HEK293 (cell line): Measurements from ENCODE around the gene HOXB4.
A peak's percentile ranks its signal among the peaks of the same experiment; 100 is the strongest.

Experiments used
- CTCF ChIA-PET: fragments of 350-600 bp; formaldehyde crosslinking; extraction: SDS; loops from one replicate; lab custom pipeline; 2021; ENCODE audit warnings: antibody characterized with exemption; lab: Yijun Ruan, JAX
- POLR2A ChIA-PET: fragments of 300-600 bp; formaldehyde crosslinking; extraction: SDS; loops from one replicate; lab custom pipeline; 2020; ENCODE audit warnings: antibody characterized with exemption, inconsistent platforms; lab: Yijun Ruan, JAX
- H3K27ac ChIP-seq: fragments of 200-500 bp; sonication (Bioruptor generic); 2 replicates; pipeline ENCODE4 v1.5.1; 2014; ENCODE audit warnings: low read depth, low read length, control low read depth, inconsistent platforms; ENCODE audit errors: extremely low read depth
- H3K36me3 ChIP-seq, 2 experiments: fragments of 200-500 bp in 1 of 2; sonication (Bioruptor generic) in 1 of 2; 1 replicate in 1 of 2; 2 replicates in 1 of 2; pipeline ENCODE4 v1.5.1; 2014 to 2017; ENCODE audit warnings: inconsistent platforms in 2 of 2, low read length in 2 of 2; ENCODE audit not compliant: control insufficient read depth in 2 of 2, insufficient read depth in 1 of 2
- H3K4me1 ChIP-seq: fragments of 200-500 bp; sonication (Bioruptor generic); 2 replicates; pipeline ENCODE4 v1.5.1; 2014; ENCODE audit warnings: mild to moderate bottlenecking, low read length, inconsistent platforms; ENCODE audit not compliant: control insufficient read depth, insufficient read depth
- H3K4me3 ChIP-seq: 2 replicates; pipeline ENCODE4 v1.5.1; 2011; ENCODE audit warnings: low read depth, mild to moderate bottlenecking, control low read depth, low read length, moderate library complexity
- H3K9me3 ChIP-seq: fragments of 200-500 bp; sonication (Bioruptor generic); 2 replicates; pipeline ENCODE4 v1.5.1; 2014; ENCODE audit warnings: low read depth, low read length, inconsistent platforms; ENCODE audit not compliant: control insufficient read depth, insufficient read depth
- GLI4 ChIP-seq: fragments of 450-650 bp; formaldehyde crosslinking; IDR thresholded peaks from 2 replicates; pipeline ENCODE4 v1.5.1; 2016; ENCODE audit warnings: missing biosample characterization, missing genetic modification characterization
- KLF16 ChIP-seq: fragments of 450-650 bp; formaldehyde crosslinking; IDR thresholded peaks from 2 replicates; pipeline ENCODE4 v1.5.1; 2017; ENCODE audit warnings: missing biosample characterization, missing genetic modification characterization
- OSR2 ChIP-seq: fragments of 450-650 bp; formaldehyde crosslinking; IDR thresholded peaks from 2 replicates; pipeline ENCODE4 v1.5.1; 2016; ENCODE audit warnings: missing biosample characterization, missing genetic modification characterization
- PRDM1 ChIP-seq: fragments of 450-650 bp; formaldehyde crosslinking; IDR thresholded peaks from 2 replicates; pipeline ENCODE4; 2016; ENCODE audit warnings: missing biosample characterization, missing genetic modification characterization
- PRDM4 ChIP-seq: fragments of 450-650 bp; formaldehyde crosslinking; IDR thresholded peaks from 2 replicates; pipeline ENCODE4 v1.5.1; 2017; ENCODE audit warnings: missing biosample characterization, missing genetic modification characterization
- PRDM6 ChIP-seq: fragments of 450-650 bp; formaldehyde crosslinking; IDR thresholded peaks from 2 replicates; pipeline ENCODE4 v1.5.1; 2017; ENCODE audit warnings: missing biosample characterization, missing genetic modification characterization
- ZBTB17 ChIP-seq: fragments of 450-650 bp; formaldehyde crosslinking; IDR thresholded peaks from 2 replicates; pipeline ENCODE4 v1.5.1; 2016; ENCODE audit warnings: missing biosample characterization, missing genetic modification characterization
- ZFHX2 ChIP-seq: fragments of 450-650 bp; formaldehyde crosslinking; conservative IDR thresholded peaks from 2 replicates; pipeline ENCODE4 v1.5.1; 2016; ENCODE audit warnings: missing biosample characterization, missing genetic modification characterization
- ZNF155 ChIP-seq: fragments of 450-650 bp; formaldehyde crosslinking; IDR thresholded peaks from 2 replicates; pipeline ENCODE4 v1.5.1; 2016; ENCODE audit warnings: missing biosample characterization, missing genetic modification characterization
- ZSCAN5A ChIP-seq: fragments of 450-650 bp; formaldehyde crosslinking; IDR thresholded peaks from 2 replicates; pipeline ENCODE4 v1.5.1; 2016; ENCODE audit warnings: missing biosample characterization, missing genetic modification characterization
- TF ChIP-seq, protein P1 (sequence below): fragments of 450-650 bp; formaldehyde crosslinking; IDR thresholded peaks from 2 replicates; pipeline ENCODE4 v1.5.1; 2017; ENCODE audit warnings: missing biosample characterization, missing genetic modification characterization
- TF ChIP-seq, protein P2 (sequence below): fragments of 450-650 bp; formaldehyde crosslinking; IDR thresholded peaks from 2 replicates; pipeline ENCODE4 v1.5.1; 2016; ENCODE audit warnings: missing biosample characterization, missing genetic modification characterization
- TF ChIP-seq, protein P3 (sequence below): fragments of 450-650 bp; formaldehyde crosslinking; IDR thresholded peaks from 2 replicates; pipeline ENCODE4 v1.5.1; 2016; ENCODE audit warnings: missing biosample characterization, missing genetic modification characterization
- TF ChIP-seq, protein P4 (sequence below): fragments of 450-650 bp; IDR thresholded peaks from 2 replicates; pipeline ENCODE4 v1.5.1; 2018; ENCODE audit warnings: missing biosample characterization, missing genetic modification characterization

Gene HOXB4

DNA sequence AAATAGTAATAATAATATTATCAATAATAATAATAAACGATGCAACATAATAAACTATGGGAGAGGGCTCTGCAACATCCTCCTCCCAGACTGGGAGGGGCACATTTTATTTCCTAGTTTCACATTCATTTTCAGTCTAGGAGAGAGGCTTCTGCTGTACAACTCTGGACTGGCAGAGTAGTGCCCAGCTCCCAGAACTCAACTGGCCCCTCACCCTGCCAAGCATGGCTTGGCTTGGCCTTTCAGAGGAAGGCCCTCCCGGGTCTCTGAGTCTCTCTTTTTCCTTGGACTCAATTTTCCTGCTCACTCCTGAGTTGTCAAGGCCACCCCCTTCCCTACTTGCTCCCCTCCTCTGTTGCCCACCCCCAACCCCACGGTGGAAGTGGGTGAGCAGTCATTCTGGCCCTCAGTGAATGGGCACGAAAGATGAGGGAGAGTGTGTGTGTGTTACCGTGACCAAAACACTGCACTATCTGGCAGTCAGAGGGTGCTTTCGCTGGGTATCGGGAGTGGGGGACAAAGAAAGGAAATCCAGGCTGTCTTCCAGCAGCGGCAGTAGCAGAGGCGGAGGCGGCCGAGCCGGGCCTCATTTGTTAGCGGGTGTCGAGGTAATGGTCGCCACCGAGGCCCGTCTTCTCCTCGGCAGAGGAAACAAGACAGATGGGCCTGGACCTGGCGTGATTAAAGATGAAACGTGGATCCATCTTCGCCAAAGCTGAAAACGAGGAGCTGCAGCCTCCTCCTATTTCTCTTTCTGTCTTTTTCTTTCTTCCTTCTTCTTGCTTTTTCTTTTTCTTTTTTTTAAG, 2.3 kb downstream of the HOXB4 start:
- peak overlapping the region; percentile 93 for H3K27ac ChIP-seq
- peaks cover 0 to 26% of the 10 kb centered on the region in 2 experiments; a peak in 2 of 3 replicates for H3K36me3 ChIP-seq
- TF ChIP-seq, protein P1, sequence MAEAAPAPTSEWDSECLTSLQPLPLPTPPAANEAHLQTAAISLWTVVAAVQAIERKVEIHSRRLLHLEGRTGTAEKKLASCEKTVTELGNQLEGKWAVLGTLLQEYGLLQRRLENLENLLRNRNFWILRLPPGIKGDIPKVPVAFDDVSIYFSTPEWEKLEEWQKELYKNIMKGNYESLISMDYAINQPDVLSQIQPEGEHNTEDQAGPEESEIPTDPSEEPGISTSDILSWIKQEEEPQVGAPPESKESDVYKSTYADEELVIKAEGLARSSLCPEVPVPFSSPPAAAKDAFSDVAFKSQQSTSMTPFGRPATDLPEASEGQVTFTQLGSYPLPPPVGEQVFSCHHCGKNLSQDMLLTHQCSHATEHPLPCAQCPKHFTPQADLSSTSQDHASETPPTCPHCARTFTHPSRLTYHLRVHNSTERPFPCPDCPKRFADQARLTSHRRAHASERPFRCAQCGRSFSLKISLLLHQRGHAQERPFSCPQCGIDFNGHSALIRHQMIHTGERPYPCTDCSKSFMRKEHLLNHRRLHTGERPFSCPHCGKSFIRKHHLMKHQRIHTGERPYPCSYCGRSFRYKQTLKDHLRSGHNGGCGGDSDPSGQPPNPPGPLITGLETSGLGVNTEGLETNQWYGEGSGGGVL (tag by site-specific recombination), result no peak
- TF ChIP-seq ZNF155, result no peak
- TF ChIP-seq KLF16 (tag by site-specific recombination), result no peak
- TF ChIP-seq, protein P2, sequence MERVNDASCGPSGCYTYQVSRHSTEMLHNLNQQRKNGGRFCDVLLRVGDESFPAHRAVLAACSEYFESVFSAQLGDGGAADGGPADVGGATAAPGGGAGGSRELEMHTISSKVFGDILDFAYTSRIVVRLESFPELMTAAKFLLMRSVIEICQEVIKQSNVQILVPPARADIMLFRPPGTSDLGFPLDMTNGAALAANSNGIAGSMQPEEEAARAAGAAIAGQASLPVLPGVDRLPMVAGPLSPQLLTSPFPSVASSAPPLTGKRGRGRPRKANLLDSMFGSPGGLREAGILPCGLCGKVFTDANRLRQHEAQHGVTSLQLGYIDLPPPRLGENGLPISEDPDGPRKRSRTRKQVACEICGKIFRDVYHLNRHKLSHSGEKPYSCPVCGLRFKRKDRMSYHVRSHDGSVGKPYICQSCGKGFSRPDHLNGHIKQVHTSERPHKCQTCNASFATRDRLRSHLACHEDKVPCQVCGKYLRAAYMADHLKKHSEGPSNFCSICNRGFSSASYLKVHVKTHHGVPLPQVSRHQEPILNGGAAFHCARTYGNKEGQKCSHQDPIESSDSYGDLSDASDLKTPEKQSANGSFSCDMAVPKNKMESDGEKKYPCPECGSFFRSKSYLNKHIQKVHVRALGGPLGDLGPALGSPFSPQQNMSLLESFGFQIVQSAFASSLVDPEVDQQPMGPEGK (tag by site-specific recombination), result 0 out of 2 replicates have a peak, but pooled peaks have one; percentile 23
- TF ChIP-seq, protein P3, sequence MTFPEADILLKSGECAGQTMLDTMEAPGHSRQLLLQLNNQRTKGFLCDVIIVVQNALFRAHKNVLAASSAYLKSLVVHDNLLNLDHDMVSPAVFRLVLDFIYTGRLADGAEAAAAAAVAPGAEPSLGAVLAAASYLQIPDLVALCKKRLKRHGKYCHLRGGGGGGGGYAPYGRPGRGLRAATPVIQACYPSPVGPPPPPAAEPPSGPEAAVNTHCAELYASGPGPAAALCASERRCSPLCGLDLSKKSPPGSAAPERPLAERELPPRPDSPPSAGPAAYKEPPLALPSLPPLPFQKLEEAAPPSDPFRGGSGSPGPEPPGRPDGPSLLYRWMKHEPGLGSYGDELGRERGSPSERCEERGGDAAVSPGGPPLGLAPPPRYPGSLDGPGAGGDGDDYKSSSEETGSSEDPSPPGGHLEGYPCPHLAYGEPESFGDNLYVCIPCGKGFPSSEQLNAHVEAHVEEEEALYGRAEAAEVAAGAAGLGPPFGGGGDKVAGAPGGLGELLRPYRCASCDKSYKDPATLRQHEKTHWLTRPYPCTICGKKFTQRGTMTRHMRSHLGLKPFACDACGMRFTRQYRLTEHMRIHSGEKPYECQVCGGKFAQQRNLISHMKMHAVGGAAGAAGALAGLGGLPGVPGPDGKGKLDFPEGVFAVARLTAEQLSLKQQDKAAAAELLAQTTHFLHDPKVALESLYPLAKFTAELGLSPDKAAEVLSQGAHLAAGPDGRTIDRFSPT (tag by site-specific recombination), result peak; percentile 32; the same call in 1 of the 2 replicates
- TF ChIP-seq ZSCAN5A (tag by site-specific recombination), result no peak
- TF ChIP-seq, protein P4, sequence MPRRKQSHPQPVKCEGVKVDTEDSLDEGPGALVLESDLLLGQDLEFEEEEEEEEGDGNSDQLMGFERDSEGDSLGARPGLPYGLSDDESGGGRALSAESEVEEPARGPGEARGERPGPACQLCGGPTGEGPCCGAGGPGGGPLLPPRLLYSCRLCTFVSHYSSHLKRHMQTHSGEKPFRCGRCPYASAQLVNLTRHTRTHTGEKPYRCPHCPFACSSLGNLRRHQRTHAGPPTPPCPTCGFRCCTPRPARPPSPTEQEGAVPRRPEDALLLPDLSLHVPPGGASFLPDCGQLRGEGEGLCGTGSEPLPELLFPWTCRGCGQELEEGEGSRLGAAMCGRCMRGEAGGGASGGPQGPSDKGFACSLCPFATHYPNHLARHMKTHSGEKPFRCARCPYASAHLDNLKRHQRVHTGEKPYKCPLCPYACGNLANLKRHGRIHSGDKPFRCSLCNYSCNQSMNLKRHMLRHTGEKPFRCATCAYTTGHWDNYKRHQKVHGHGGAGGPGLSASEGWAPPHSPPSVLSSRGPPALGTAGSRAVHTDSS, result no peak
- peak; percentile 55; the same call in 1 of the 2 replicates for TF ChIP-seq OSR2
- no peak for TF ChIP-seq ZBTB17 (tag by site-specific recombination)
- peak; percentile 70; the same call in 1 of the 2 replicates for TF ChIP-seq PRDM1
- no peak for TF ChIP-seq PRDM4 (tag by site-specific recombination)
- TF ChIP-seq PRDM6 (tag by site-specific recombination), result no peak
- TF ChIP-seq ZFHX2 (tag by site-specific recombination), result 0 out of 2 replicates have a peak, but pooled peaks have one; percentile 29
- TF ChIP-seq GLI4, result no peak
- POLR2A ChIA-PET, result interaction anchor here (1.1 to 4.1 kb wide), 4 partner anchors 12 to 32 kb away, joined by 3 to 26 read pairs (median 10); no protein-coding TSS in a partner anchor
- no peak overlapping the region for H3K4me3 ChIP-seq
- H3K4me1 ChIP-seq, result peaks cover 82% of the 10 kb centered on the region
- H3K9me3 ChIP-seq, result no peaks in the 10 kb centered on the region
- CTCF ChIA-PET, result interaction anchor here (0.6 kb wide), 2 partner anchors 177 to 1629 kb away, joined by 3 to 4 read pairs; no protein-coding TSS in a partner anchor
